Stimulated activated CD8-positive, alpha-beta memory T cell treated with anti-CD3 and anti-CD28 coated beads, Interleukin-2, amount 100 ng/mL, for 48 hours (primary cell): ENCODE data around the gene HS6ST3.

Experiments
- DNase-seq, 2 donors: peaks; one replicate each; pipeline ENCODE4 v3.0.0-alpha.2; 2020; ENCODE audit warnings: low read depth in 2 of 2

Gene HS6ST3

GRCh38 chr13:96540670-96541069 lies 450.8 kb downstream of the HS6ST3 start:
- DNase-seq: no peak

- no peak for DNase-seq
These were observed 453.1 kb downstream of the HS6ST3 start for GRCh38 chr13:96542986-96543385.

GRCh38 chr13:96544957-96545356 lies 455.1 kb downstream of the HS6ST3 start:
- no peak for DNase-seq

GRCh38 chr13:96546463-96546862 lies 456.6 kb downstream of the HS6ST3 start:
- DNase-seq: no peak

- no peak for DNase-seq
These were observed 461.6 kb downstream of the HS6ST3 start for GRCh38 chr13:96551546-96551945.

- DNase-seq: no peak
These were observed 462.7 kb downstream of the HS6ST3 start for GRCh38 chr13:96552559-96552958.

GRCh38 chr13:96553796-96554195 lies 463.9 kb downstream of the HS6ST3 start:
- no peak for DNase-seq

- no peak for DNase-seq
These were observed 483.7 kb downstream of the HS6ST3 start for GRCh38 chr13:96573563-96573962.

- DNase-seq: no peak
These were observed 485.8 kb downstream of the HS6ST3 start for GRCh38 chr13:96575423-96576320.

GRCh38 chr13:96581741-96582140 lies 491.8 kb downstream of the HS6ST3 start:
- DNase-seq: no peak

- no peak for DNase-seq
These were observed 525.3 kb downstream of the HS6ST3 start for GRCh38 chr13:96615252-96615651.

GRCh38 chr13:96617528-96617927 lies 527.6 kb downstream of the HS6ST3 start:
- no peak for DNase-seq

- no peak for DNase-seq
These were observed 531.8 kb downstream of the HS6ST3 start for GRCh38 chr13:96621634-96622183.

- DNase-seq: no peak
These were observed 539.4 kb downstream of the HS6ST3 start for GRCh38 chr13:96629331-96629730.

- no peak for DNase-seq
These were observed 542.8 kb downstream of the HS6ST3 start for GRCh38 chr13:96632536-96633320.

- DNase-seq: no peak
These were observed 546.2 kb downstream of the HS6ST3 start for GRCh38 chr13:96636001-96636709.

GRCh38 chr13:96637039-96637438 lies 547.1 kb downstream of the HS6ST3 start:
- DNase-seq: no peak

- no peak for DNase-seq
These were observed 556.2 kb downstream of the HS6ST3 start for GRCh38 chr13:96646101-96646500.

- no peak for DNase-seq
These were observed 556.8 kb downstream of the HS6ST3 start for GRCh38 chr13:96646515-96647211.

GRCh38 chr13:96650301-96650886 lies 560.5 kb downstream of the HS6ST3 start:
- no peak for DNase-seq

GRCh38 chr13:96651598-96651997 lies 561.7 kb downstream of the HS6ST3 start:
- no peak for DNase-seq
